HG03354 (cell line): ENCODE results near the gene LRATD1.

Source experiments
- ATAC-seq: cut with Tn5 transposase; IDR thresholded peaks from one replicate; pipeline ENCODE4 v1.9.1; 2021; ENCODE audit warnings: mild to moderate bottlenecking; ENCODE audit not compliant: unreplicated experiment, poor library complexity, severe bottlenecking

LRATD1 gene

GRCh38 chr2:14631406-14632040 lies 994 bp upstream of the LRATD1 start:
- ATAC-seq, result no peak

GRCh38 chr2:14633061-14633460 lies 544 bp downstream of the LRATD1 start:
- ATAC-seq, result no peak

- no peak for ATAC-seq
Measured at GRCh38 chr2:14633461-14634181, 1.1 kb downstream of the LRATD1 start.

GRCh38 chr2:14634182-14634488 lies 1.6 kb downstream of the LRATD1 start:
- no peak for ATAC-seq

- peak; percentile 69 for ATAC-seq
Measured at GRCh38 chr2:14634489-14635390, 2.2 kb downstream of the LRATD1 start.

- no peak for ATAC-seq
Measured at GRCh38 chr2:14635391-14635871, 2.9 kb downstream of the LRATD1 start.

GRCh38 chr2:14638488-14638887 lies 6.0 kb downstream of the LRATD1 start:
- no peak for ATAC-seq

- ATAC-seq, result no peak
Measured at GRCh38 chr2:14641116-14641515, 8.6 kb downstream of the LRATD1 start.

- no peak for ATAC-seq
Measured at GRCh38 chr2:14642499-14642898, 10.0 kb downstream of the LRATD1 start.

- ATAC-seq, result no peak
Measured at GRCh38 chr2:14647714-14648113, 15.2 kb downstream of the LRATD1 start.

GRCh38 chr2:14650066-14650465 lies 17.5 kb downstream of the LRATD1 start:
- ATAC-seq, result no peak

- ATAC-seq, result peak; percentile 92
Measured at GRCh38 chr2:14654835-14655282, 22.3 kb downstream of the LRATD1 start.

- no peak for ATAC-seq
Measured at GRCh38 chr2:14656146-14656545, 23.6 kb downstream of the LRATD1 start.

GRCh38 chr2:14661163-14661562 lies 28.6 kb downstream of the LRATD1 start:
- ATAC-seq, result no peak

- ATAC-seq, result no peak
Measured at GRCh38 chr2:14673351-14673875, 40.9 kb downstream of the LRATD1 start.

- no peak for ATAC-seq
Measured at GRCh38 chr2:14675489-14675888, 43.0 kb downstream of the LRATD1 start.

GRCh38 chr2:14676371-14676770 lies 43.9 kb downstream of the LRATD1 start:
- no peak for ATAC-seq

- ATAC-seq, result no peak
Measured at GRCh38 chr2:14677039-14677438, 44.5 kb downstream of the LRATD1 start.

GRCh38 chr2:14678761-14679160 lies 46.2 kb downstream of the LRATD1 start:
- no peak for ATAC-seq

- no peak for ATAC-seq
Measured at GRCh38 chr2:14681608-14682007, 49.1 kb downstream of the LRATD1 start.
